GM15510 (cell line): Measurements from ENCODE around the gene DOCK9.

ENCODE experiments used
- POLR2A ChIP-seq: IDR thresholded peaks from 3 replicates; pipeline ENCODE4 v1.6.1; 2011; ENCODE audit warnings: borderline replicate concordance; ENCODE audit not compliant: insufficient read length; ENCODE audit errors: extremely low read depth

Gene DOCK9

DNA sequence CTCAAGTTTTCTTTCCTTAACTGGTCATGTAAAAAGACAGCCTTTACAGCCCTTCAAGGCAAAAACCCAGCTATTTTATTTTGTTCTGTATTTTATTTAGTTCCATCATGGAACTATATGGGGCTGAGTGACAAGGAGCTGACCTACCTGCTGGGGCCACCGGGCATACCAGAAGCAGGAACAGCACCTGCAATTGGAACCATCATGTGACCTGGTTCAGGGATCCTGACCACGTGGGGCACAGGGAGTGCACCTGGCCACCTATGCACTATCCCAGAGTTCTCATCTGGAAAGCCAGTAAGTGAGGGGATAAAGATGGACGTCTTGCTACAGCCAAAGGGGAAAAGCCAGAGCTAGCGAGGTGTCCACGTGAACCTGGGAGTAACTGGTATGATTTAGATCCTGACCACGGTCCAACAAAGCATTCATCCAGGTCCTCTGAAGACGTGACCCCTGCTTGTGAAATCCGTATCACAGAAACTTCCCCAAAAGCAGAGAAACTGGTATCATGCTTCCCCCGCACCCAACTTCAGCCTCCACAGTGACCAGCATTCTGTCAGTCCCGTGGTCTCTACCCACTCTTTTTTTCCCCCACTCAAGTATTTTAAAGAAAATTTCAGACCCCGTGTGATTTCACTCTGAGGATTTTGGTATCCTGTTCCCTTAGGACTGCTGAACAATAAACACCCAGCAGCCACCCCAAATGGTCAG is 184.9 kb downstream of the DOCK9 start:
- TF ChIP-seq POLR2A: no peak

DNA sequence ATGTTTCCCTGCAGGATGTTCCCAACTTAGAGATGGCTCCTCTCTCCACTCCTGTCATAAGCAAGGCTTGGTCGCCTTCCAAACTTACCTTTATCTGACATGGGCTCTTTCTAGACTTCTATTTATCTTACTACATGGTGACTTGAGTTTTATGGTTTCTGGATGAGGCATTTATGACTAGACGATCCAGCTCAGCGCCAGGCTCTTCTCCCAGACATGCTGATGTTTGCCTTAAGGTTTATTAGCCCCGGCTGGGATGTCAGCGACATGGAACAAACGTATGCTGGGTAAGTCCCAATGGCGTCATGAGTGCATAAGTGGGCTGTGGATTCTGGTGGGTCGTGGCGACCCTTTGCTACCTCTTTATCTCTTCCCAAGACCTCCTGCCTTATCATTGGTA is 185.5 kb downstream of the DOCK9 start:
- no peak for TF ChIP-seq POLR2A

DNA sequence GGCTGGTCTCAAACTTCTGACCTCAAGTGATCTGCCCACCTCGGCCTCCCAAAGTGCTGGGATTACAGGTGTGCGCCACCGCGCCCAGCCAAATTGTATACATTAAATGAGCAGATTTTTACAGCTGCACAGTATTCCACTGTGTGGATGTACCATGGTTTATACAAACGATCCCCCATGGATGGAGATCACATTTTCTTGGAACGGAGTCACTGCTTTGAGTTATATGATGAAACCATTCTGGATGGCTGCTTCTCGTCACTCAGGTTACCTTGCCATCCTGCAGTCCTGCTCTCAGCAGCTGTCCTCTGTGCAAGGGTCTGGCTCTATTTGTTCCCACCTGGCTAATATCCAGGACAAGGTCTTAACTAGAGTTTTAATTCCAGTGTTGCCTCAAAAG is 186.3 kb downstream of the DOCK9 start:
- TF ChIP-seq POLR2A: no peak

DNA sequence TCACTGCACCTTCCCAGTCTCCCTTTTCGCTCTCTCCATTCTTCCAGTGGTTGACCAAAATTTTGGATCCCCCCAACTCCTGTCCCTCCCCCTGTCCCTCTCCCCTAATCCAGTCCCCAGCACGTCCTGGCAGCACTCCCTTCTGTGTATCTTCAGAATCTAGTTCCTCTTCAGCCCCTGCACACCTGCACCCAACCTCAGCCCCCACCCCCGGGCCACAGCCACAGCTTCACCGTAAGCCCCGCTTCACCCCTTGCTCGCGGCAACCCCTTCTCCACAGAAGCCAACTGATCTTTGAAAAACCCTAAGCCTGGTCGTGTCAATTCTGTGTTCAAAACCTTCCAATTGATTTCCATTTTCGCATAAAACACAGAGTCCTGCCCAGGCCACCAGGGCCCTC is 189.9 kb downstream of the DOCK9 start:
- TF ChIP-seq POLR2A: no peak

DNA sequence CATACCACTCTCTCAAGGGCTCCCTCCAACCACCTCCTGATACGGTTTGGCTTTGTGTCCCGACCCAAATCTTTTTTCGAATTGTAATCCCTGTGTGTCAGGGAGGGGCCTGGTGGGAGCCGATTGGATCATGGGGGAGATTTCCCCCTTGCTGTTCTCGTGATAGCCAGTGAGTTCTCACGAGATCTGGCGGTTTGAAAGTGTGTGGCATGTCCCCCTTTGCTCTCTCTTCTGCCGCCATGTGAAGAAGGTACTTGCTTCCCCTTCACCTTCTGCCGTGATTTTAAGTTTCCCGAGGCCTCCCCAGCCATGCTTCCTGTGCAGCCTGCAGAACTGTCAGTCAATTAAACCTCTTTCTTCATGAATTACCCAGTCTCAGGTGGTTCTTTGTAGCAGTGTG is 190.7 kb downstream of the DOCK9 start:
- no peak for TF ChIP-seq POLR2A

DNA sequence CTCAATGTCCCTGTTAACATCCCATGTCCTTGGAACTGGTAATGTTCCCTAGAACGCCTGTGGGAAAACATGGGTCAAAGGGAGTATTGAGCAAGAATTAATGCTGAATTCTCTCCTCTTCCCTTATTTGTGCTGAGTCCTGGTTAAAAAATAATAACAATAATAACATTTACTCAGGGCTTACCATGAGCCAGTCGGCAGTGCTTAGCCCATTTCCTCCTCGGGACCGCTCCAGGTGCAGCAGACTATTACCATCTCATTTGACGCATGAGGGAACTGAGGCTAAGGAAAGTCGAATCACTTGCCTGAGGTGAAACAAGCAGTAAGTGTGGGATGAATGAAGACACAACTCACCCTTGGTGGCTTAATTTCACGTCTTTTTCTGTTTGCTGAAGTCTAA is 191.8 kb downstream of the DOCK9 start:
- TF ChIP-seq POLR2A: no peak

DNA sequence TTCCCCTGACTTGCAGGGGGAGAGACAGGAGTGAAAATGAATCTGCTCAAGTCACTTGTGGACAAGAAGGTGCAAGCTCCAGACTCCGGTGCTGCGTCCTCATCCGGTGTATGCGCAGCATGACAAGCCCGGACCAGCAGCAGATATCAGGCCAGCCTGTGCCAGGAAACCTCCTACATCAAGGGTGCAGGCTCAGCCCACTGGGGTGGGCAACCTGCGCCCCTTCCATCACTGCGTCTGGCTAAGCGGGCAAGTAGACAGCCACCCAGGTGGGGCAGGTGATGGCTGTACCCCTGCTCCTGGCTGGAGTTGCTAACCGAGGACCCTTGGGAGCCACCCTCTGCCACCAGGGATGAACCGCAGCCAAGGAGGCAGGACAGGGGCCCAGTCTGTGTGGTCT is 192.5 kb downstream of the DOCK9 start:
- TF ChIP-seq POLR2A: no peak

DNA sequence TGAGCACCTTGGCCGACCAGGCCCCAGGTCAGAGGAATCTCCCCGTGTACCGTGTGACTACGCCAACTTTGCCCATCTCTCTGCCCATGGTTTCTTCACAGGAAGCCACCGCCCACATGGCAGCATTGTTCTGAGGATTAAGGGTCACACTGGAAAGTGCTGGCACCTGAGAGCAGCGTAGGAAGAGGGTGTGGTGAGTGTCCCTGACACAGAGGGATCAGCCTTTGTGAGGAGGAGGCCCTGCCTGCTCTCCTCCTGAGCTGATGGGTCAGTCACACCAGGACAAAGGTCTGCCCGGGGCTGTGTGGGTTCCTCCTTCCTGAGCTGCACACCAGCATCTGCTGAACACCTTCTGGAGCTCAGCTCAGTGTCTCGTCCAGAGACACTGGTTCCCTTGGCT is 193.2 kb downstream of the DOCK9 start:
- TF ChIP-seq POLR2A: no peak

DNA sequence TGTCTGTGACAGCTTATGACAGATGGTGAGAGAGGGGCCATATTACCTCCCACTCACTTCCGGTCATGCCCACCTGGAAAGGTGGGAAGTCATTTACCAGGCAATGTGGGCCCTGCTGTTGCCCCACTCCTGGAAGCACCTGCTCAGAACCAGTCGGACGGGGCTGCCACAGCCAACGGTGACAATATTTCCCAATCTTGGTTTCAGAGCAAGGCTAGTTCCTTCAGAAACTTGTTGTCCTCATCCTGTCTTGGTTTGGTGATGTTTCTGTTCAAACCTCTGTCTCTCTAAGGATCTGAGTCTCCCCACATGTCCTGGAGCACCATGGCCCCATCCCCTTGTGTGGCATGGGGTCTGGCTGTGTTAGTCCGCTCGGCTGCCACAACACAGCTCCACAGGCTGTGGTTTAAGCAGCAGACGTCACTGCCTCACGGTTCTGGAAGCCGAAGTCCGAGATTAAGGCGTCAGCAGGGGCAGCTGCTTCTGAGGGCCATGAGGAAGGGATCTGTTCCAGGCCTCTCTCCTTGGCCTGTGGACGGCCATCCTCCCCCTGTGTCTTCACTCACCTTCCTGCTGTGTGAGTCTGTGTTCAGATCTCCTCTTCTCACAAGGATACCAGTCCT is 193.9 kb downstream of the DOCK9 start:
- TF ChIP-seq POLR2A: no peak

DNA sequence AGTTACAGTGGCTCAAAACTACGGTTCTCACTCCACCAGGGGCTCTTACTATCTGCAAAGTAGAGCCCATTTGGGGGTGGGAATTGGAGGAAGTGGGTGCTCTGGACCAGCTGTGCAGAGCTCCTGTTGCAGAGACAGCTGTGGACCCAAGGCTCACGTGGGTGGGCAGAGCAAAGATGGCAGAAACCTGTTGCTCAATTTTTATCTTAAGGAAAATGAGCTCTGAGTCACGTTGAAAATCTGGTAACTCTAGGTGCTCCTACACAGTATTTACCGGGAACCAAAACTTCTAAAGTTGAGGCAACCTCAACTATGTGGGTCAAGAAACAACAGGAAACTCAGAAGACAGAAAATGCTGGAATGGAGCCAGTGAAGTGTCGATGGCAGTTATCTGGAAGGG is 195.2 kb downstream of the DOCK9 start:
- no peak for TF ChIP-seq POLR2A

DNA sequence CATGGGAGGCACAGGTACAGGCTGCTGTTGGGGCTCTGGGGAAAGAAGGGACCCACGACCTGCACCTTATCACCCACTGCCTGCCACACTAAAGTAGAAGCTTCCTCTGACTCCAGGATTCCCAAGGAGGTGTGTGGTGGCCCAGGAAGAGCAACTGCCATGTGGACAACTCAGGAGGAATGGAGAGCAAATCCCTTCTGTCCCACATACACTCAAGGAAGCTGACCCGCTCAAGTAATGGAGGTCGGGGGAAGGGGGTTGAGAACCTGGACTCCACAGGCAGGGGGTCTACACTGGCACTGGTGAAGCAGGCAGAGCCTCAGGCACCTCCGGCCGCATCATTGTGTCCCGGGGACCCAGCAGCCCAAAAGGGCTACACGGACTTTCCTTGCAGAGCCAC is 196.0 kb downstream of the DOCK9 start:
- TF ChIP-seq POLR2A: no peak

DNA sequence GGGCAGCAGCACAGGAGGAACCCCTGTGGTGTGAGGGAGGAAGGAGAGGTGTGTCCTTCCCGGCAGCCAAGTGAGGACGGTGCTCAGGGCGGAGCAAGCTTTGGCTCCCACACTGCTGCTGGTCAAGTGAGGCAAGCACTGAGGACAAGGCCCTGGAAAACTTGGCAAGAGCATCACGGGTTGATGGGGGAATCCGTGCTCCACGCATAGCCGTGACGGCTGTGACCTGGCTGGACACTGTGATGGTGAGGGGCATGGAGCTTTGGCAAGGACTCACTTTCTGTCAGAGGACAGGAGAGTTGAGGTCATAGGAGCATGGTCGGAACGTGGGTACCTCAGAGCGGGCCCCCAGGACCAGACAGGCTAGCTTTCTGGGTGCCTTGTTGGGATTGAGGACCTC is 196.4 kb downstream of the DOCK9 start:
- TF ChIP-seq POLR2A: no peak

DNA sequence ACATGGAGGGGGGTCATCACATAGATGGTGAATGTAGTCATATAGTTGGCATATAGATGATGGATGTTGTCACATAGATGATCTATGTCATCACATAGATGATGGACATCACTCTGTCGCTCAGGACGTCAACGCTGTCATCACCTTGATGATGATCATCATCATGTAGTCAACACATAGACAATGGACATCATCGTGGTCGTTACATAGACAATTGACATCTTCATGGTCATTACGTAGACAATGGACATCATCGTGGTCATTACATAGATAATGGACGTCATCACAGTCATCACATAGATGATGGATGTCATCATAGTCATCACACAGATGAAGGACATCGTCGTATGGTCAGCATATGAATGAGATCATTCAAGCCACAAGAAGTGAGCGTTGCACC is 196.8 kb downstream of the DOCK9 start:
- no peak for TF ChIP-seq POLR2A

DNA sequence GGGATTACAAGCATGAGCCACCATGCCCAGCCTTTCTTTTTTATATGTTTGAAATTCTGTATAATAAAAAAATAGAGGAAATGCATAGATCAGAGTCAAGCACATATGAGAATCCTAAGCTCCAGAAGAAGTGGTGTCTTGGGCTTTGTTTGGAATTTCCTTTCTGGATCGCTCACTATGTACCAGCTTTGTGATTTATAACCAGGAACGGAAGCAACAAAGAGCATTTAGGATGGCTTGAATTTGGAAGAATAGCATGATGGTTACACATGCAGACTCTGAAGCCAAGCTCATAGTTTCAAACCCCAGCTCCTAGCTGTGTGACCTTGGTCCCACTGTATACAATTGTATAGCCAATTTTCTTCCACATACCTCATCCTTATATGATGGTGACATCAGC is 197.4 kb downstream of the DOCK9 start:
- TF ChIP-seq POLR2A: no peak

DNA sequence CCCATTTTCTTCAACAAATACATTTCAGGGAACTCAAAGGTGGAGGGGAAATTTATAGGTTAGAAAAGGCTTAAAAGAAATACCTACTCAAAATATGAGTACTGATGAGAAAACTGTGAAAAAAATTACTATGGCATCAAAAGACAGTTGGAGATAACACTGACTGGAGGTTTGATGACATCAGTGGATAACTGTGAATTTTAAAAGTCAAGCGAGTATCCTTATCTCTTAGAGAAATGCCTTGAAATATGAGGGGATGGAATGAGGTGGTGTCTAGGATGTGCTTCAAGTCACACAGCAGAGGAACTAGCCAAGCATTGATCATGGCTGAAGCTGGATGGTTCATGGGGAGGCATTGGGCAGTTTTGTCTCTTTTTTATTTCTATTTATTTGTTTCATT is 198.2 kb downstream of the DOCK9 start:
- no peak for TF ChIP-seq POLR2A

DNA sequence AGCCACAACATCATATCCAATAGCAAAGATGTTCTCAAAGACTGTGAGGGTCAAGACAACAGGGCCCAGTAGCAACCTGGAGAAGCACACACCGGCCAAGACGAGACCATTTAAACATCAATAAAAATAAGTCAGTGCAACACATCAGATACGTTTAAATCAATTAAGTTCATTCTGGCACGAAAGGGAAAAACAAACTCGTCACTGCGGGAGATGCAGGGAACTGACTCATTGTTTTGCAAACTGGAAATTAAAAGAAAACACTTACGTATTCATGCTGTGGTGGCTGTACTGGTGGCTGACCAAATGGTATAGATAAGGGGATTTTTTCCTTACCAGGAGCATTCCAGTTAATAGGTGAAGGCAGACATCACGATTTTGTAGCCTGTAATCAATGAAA is 199.1 kb downstream of the DOCK9 start:
- no peak for TF ChIP-seq POLR2A

DNA sequence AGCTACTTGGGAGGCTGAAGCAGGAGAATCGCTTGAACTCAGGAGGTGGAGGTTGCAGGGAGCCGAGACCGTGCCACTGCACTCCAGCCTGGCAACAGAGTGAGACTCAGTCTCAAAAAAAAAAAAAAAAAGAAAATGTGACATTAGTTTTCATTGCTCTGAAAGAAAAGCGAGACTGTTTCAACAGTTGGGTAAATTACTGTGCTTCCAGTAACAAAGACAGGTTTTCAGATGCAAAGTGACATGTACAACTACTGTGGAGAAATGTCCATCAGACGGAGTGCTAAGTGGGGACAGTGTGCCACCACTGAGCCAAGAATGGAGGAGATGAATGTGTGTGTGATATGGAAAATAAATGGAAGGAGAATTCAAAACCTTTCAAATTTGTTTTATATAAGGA is 201.2 kb downstream of the DOCK9 start:
- no peak for TF ChIP-seq POLR2A

DNA sequence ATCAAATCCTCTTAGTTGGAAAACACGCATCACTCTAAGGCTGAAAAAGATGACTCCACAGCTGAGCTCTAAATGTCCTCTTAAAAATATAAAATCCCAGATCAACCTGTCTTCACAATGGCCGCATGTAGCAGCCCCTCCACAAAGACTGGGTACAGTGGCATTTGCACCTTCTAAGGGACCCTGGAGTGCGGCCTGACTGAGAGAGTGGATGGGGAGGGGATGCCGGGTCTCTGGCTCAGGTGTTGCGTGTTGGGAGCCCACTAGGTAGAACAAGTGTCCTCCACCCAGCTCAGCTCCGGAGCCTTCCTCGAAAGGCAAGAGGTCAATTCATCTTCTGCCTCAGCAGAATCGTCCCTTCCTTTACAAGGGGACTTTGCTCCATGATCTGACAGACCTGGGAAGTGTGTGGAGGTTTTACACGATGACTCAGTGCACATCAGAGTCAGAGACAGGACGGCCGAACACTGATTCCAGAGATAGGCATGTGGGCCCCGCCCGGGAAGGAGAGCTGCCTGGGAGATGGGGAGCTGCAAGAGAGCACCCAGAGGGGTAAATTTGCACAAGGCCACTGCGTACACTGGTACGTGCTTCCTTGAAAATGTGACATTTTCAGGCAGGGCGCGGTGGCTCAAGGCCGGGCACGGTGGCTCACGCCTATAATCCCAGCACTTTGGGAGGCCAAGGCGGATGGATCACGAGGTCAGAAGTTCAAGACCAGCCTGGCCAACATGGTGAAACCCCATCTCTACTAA is 201.8 kb downstream of the DOCK9 start:
- TF ChIP-seq POLR2A: no peak
